Tibial nerve (tissue), 4 donors: Measurements from ENCODE around the gene NEK5. TPM values are rescaled to one million over a fixed set of nuclear protein-coding genes. Genes with fewer than 3 reads are reported as not detected.

Experiments used
- DNase-seq, 2 donors: peaks; one replicate each; pipeline ENCODE4 v3.0.0-alpha.2; 2019; ENCODE audit warnings: low spot score in 2 of 2
- H3K27ac ChIP-seq, 4 donors: fragments of 200-600 bp; sonication (generic) in 3 of 4; one replicate each; pipeline ENCODE4 v1.5.1; 2017 to 2019; ENCODE audit warnings: mild to moderate bottlenecking in 1 of 4
- H3K27me3 ChIP-seq, 2 donors: fragments of 200-600 bp; sonication (generic) in 1 of 2; one replicate each; pipeline versions ENCODE4 v1.5.1 to v1.6.0; 2017 to 2019
- H3K36me3 ChIP-seq, 3 donors: fragments of 200-600 bp; sonication (generic); one replicate each; pipeline ENCODE4 v1.5.1; 2018 to 2019
- H3K4me1 ChIP-seq, 4 donors: fragments of 200-600 bp; sonication (generic) in 3 of 4; one replicate each; pipeline ENCODE4 v1.5.1; 2017 to 2019
- H3K4me3 ChIP-seq, 4 donors: fragments of 200-600 bp; sonication (generic) in 3 of 4; one replicate each; pipeline ENCODE4 v1.5.1; 2017 to 2019; ENCODE audit warnings: mild to moderate bottlenecking in 1 of 4, moderate library complexity in 1 of 4
- H3K9me3 ChIP-seq, 4 donors: fragments of 200-600 bp; sonication (generic) in 3 of 4; one replicate each; pipeline ENCODE4 v1.5.1; 2017 to 2019
- EP300 ChIP-seq, 2 donors: sonication (generic); formaldehyde crosslinking; IDR thresholded peaks; one replicate each; pipeline ENCODE4 v1.6.1; 2017; ENCODE audit warnings: antibody characterized with exemption in 2 of 2, mild to moderate bottlenecking in 1 of 2
- POLR2A ChIP-seq, 2 donors: fragments of 450-650 bp; IDR thresholded peaks; one replicate each; pipeline ENCODE4 v1.6.1; 2017; ENCODE audit warnings: antibody characterized with exemption in 2 of 2, mild to moderate bottlenecking in 2 of 2, moderate library complexity in 2 of 2
- WGBS, 2 donors: methylation state at CpG; one replicate each; pipeline ENCODE4 v1.1.5; 2018; 5-methylcytosine and 5-hydroxymethylcytosine counted together
- total RNA-seq, 4 donors: library from RNA; depleted of rRNA; stranded (reverse); fragments of >200 nt; gene quantifications; one replicate each; pipeline ENCODE4 v1.1.0, GENCODE V29; 2016
- TF ChIP-seq, protein P1 (sequence below), 5 experiments: fragments of 200-600 bp in 3 of 5; fragments of 450-650 bp in 2 of 5; sonication (generic) in 3 of 5; IDR thresholded peaks; one replicate each; pipeline ENCODE4 v1.5.1; 2016 to 2019; ENCODE audit warnings: antibody characterized with exemption in 5 of 5, mild to moderate bottlenecking in 3 of 5, moderate library complexity in 2 of 5

Gene NEK5
- total RNA-seq, 4 donors from 2014 or later: 0.30 to 0.66 (median 0.61) TPM

DNA sequence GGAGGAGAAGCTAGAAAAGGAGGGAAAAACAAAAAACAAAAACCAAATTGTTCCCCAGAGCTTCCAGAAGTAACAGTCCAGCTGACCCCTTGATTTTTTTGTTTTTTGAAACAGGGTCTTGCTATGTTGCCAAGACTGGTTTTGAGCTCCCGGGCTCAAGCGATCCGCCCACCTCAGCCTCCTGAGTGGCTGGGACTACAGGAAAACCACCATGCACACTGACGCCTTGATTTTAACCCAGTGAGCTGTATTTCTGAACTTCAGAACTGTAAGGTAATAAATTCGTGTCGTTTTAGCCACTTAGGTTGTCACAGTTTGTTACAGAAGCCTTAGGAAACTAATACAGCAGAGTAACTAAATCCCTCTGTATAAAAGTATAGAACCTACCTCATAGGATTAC is 31.6 kb upstream of the NEK5 start:
- no peaks in the 10 kb centered on the region for H3K9me3 ChIP-seq
- H3K27ac ChIP-seq: peak overlapping the region in 2 of 4 donors; percentile 15 to 24
- no peak for TF ChIP-seq EP300 (IDR thresholded peaks at IDR 0.05)
- TF ChIP-seq, protein P1, sequence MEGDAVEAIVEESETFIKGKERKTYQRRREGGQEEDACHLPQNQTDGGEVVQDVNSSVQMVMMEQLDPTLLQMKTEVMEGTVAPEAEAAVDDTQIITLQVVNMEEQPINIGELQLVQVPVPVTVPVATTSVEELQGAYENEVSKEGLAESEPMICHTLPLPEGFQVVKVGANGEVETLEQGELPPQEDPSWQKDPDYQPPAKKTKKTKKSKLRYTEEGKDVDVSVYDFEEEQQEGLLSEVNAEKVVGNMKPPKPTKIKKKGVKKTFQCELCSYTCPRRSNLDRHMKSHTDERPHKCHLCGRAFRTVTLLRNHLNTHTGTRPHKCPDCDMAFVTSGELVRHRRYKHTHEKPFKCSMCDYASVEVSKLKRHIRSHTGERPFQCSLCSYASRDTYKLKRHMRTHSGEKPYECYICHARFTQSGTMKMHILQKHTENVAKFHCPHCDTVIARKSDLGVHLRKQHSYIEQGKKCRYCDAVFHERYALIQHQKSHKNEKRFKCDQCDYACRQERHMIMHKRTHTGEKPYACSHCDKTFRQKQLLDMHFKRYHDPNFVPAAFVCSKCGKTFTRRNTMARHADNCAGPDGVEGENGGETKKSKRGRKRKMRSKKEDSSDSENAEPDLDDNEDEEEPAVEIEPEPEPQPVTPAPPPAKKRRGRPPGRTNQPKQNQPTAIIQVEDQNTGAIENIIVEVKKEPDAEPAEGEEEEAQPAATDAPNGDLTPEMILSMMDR (IDR thresholded peaks at IDR 0.05): no peak
- TF ChIP-seq POLR2A (IDR thresholded peaks at IDR 0.05): no peak
- H3K4me3 ChIP-seq: no peak overlapping the region
- no peaks in the 10 kb centered on the region for H3K27me3 ChIP-seq
- WGBS, 2 donors: 34 to 43% methylated on average over 6 of the region's 6 CpGs
- no peak for DNase-seq
- H3K4me1 ChIP-seq: peaks cover 0 to 63% (median 12%) of the 10 kb centered on the region in 4 donors
- H3K36me3 ChIP-seq: peaks cover 0 to 8% (median 0%) of the 10 kb centered on the region in 3 donors

DNA sequence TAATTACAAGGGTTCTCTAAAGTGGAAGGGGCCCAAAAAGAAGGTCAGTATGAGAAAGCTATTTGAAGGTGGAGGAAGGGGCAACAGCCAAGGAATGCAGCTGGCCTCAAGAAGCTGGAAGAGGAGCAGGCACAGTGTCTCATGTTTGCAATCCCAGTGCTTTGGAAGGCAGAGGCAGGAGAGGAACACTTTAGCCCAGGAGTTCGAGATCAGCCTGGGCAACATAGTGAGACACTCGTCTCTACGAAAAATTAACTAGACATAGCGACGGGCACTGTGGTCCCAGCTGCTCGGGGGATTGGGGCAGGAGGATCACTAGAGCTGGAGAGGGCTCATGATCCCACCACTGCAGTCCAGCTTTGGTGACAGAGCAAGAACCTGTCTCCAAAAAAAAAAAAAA is 31.2 kb upstream of the NEK5 start:
- Histone ChIP-seq H3K4me1 (peaks cover 0 to 63% (median 12%) of the 10 kb centered on the region in 4 donors), H3K9me3 (no peaks in the 10 kb centered on the region), H3K36me3 (peaks cover 0 to 6% (median 0%) of the 10 kb centered on the region in 3 donors), H3K4me3 (peak overlapping the region in 2 of 4 donors; percentile 72 to 86), H3K27ac (peak overlapping the region in 3 of 4 donors; percentile 87 to 98 (median 91)), H3K27me3 (no peaks in the 10 kb centered on the region)
- 92 to 93% methylated on average over 6 of the region's 6 CpGs for whole genome bisulfite sequencing, 2 donors
- TF ChIP-seq POLR2A (IDR thresholded peaks at IDR 0.05) (no peak), EP300 (IDR thresholded peaks at IDR 0.05) (no peak)
- TF ChIP-seq, protein P1 (IDR thresholded peaks at IDR 0.05): no peak
- DNase-seq: no peak

DNA sequence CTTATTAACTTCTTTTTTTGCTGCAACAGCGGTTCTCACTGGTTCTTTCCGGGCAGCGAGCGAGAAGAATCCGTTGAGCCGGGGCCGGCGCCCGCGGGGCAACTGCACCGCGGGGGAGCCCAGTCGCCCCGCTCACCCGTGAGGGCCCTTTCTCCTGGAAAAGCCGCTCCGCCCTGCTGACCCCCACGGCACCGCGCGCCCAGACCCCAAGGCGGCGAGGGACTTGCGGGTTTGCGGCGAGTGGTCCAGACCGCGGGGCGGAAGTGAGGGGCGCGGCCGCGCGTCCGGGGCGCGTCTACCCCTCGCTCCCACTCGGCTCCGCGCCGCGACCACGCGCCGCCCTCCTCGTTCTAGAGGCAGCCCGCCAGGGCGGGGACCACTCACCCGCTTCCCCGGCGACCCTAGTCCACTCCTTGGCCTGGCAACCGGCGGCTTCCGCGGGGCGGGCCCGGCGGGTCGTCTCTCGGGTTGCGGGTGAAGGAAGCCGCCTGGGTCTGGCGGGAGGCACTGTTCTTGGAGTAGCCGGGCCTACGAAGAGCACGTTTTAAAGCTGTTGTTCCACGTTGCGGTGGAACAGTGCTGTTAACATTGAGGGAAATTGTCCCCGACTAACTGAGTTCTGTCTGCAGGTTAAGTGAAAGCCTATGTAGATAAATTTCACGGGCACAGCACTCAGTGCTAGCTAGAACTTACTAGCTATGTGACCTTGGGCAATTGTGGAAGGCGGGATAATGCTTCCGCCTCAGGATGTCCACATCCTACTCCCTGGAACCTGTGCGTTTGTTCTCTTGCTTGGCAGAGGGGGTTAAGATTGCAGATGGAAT is 30.5 kb upstream of the NEK5 start, which contains the start of gene NEK3:
NEK3 (minus strand) TSS at position 439 of the 824 bp plus-strand sequence. CDS start 3,406 bp downstream, outside the sequence.
- H3K4me3 ChIP-seq: peak within 1 kb of the TSS; percentile 61 to 96 (median 79)
- no peaks in the 10 kb centered on the region for H3K9me3 ChIP-seq
- peaks cover 0 to 11% (median 0%) of the 10 kb centered on the region in 3 donors for H3K36me3 ChIP-seq
- H3K27ac ChIP-seq: peak within 1 kb of the TSS; percentile 85 to 98 (median 89)
- H3K27me3 ChIP-seq: no peaks in the 10 kb centered on the region
- 3 to 5% methylated on average over 49 to 70 of the region's 74 CpGs for WGBS, 2 donors
- DNase-seq: peak; percentile 41 to 44
- TF ChIP-seq EP300 (IDR thresholded peaks at IDR 0.05) (peak in 1 of 2 donors; percentile 9), POLR2A (IDR thresholded peaks at IDR 0.05) (no peak)
- TF ChIP-seq, protein P1 (IDR thresholded peaks at IDR 0.05): peak in 2 of 5 experiments; percentile 4 to 9
- peaks cover 0 to 63% (median 12%) of the 10 kb centered on the region in 4 donors for H3K4me1 ChIP-seq

DNA sequence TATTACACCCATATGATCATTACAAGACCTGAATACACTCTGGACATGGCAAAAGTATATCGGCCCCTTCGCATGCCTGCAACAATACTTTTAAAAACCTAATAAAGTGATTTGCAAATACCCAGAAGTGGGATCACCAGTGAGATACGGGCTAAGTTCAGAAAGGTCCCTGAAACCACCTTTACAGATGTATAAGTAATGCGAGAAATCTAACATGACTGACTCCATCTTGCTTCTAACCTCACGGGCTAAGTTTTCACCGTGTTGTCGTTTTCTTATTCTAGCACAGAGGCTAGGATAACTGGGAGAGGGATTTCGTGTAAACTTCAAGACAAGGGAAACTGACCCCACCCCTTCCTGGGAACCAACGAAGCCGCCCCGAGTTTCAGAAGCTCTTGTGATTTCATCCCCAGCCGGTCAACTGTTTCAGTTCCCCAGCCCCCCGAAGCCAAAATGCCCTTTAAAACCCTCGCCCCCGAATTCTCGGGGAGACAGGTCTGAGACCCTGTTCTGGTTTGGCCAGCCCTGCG is 29.8 kb upstream of the NEK5 start:
- Histone ChIP-seq H3K27me3 (no peaks in the 10 kb centered on the region), H3K4me1 (peaks cover 0 to 63% (median 12%) of the 10 kb centered on the region in 4 donors), H3K36me3 (peaks cover 0 to 11% (median 0%) of the 10 kb centered on the region in 3 donors), H3K9me3 (no peaks in the 10 kb centered on the region), H3K4me3 (peak overlapping the region; percentile 61 to 96 (median 79)), H3K27ac (peak overlapping the region; percentile 85 to 98 (median 89))
- DNase-seq: peak in 1 of 2 donors; percentile 29
- 9 to 10% methylated on average over 17 of the region's 17 CpGs for whole genome bisulfite sequencing, 2 donors
- TF ChIP-seq, protein P1 (IDR thresholded peaks at IDR 0.05): no peak
- TF ChIP-seq EP300 (IDR thresholded peaks at IDR 0.05): peak in 1 of 2 donors; percentile 13
